K562 (cell line): ENCODE data around the gene NDUFB7. TPM values are rescaled to one million over a fixed set of nuclear protein-coding genes. Genes with fewer than 3 reads are reported as not detected.

Experiments
- ATF6 ChIP-seq: sonication (generic); formaldehyde crosslinking; IDR thresholded peaks from 2 replicates; pipeline ENCODE4 v1.4.0; 2020; ENCODE audit warnings: mild to moderate bottlenecking, missing genetic modification reagents
- BCOR ChIP-seq: fragments of 450-650 bp; IDR thresholded peaks from 2 replicates; pipeline ENCODE4 v1.6.1; 2016
- DPF2 ChIP-seq: fragments of 450-650 bp; IDR thresholded peaks from 2 replicates; pipeline ENCODE4 v1.6.1; 2016
- MAFG ChIP-seq: fragments of 450-650 bp; conservative IDR thresholded peaks from 2 replicates; pipeline ENCODE4 v1.6.1; 2016; ENCODE audit warnings: missing genetic modification characterization, missing compliant biosample characterization
- NR2F6 ChIP-seq: fragments of 450-650 bp; formaldehyde crosslinking; IDR thresholded peaks from 2 replicates; pipeline ENCODE4 v1.4.0; 2020; ENCODE audit warnings: mild to moderate bottlenecking
- RBM25 ChIP-seq: fragments of 200-400 bp; formaldehyde crosslinking; IDR thresholded peaks from 2 replicates; pipeline ENCODE4 v1.6.1; 2018; ENCODE audit warnings: low read length, low read depth, moderate library complexity; ENCODE audit not compliant: severe bottlenecking
- SUPT5H ChIP-seq: fragments of 450-650 bp; IDR thresholded peaks from 2 replicates; pipeline ENCODE4 v1.6.1; 2016
- TEAD4 ChIP-seq, 2 experiments: sonication (generic) in 1 of 2; formaldehyde crosslinking in 1 of 2; IDR thresholded peaks; 2 replicates each; pipeline versions ENCODE4 v1.6.1 to v1.8.0; 2012 to 2022; ENCODE audit warnings: borderline replicate concordance in 1 of 2, inconsistent platforms in 1 of 2, low read length in 1 of 2, mild to moderate bottlenecking in 1 of 2, missing genetic modification reagents in 1 of 2
- ZNF586 ChIP-seq: fragments of 450-650 bp; formaldehyde crosslinking; conservative IDR thresholded peaks from 2 replicates; pipeline ENCODE4 v1.4.0; 2020; ENCODE audit warnings: mild to moderate bottlenecking, moderate library complexity
- polyA plus RNA-seq, 8 experiments: library from polyadenylated mRNA; depleted of rRNA in 4 of 8; stranded (reverse) in 5 of 8; unstranded in 3 of 8; fragments of >200 nt; fragmentation: Nextera tagmentation in 2 of 8; fragmentation: Illumina TruSeq in 1 of 8; extraction: Ambion mirVana in 2 of 8; extraction: Trizol in 1 of 8; gene quantifications; 2 replicates each; pipeline versions ENCODE4 v1.2.1 to v1.2.3, GENCODE V29; 2011 to 2014; ENCODE audit warnings: inconsistent platforms in 1 of 8, missing spikeins in 1 of 8
- total RNA-seq, 7 experiments: library from RNA; depleted of rRNA in 6 of 7; stranded (reverse); fragments of >200 nt in 6 of 7; fragmentation: Illumina TruSeq in 2 of 7; extraction: Trizol in 2 of 7; gene quantifications; 2 replicates each; pipeline versions ENCODE4 v1.2.1 to v1.2.3, GENCODE V29; 2011 to 2021; ENCODE audit warnings: low replicate concordance in 1 of 7

Gene NDUFB7
- total and polyA plus RNA-seq, 9 of the 15 experiments (the other 6 are each of a cell fraction or from before 2014, with no cell fraction given) = 14.9 to 842 (median 137) TPM

- TF ChIP-seq TEAD4 (IDR thresholded peaks at IDR 0.05; ENCODE audit: low read length) (peak; percentile 31; the same call in 1 of the 2 replicates), TEAD4 (CRISPR knock-in tag; IDR thresholded peaks at IDR 0.05; ENCODE audit: borderline replicate concordance) (no peak), DPF2 (peak; percentile 38; the same call in 1 of the 2 replicates), RBM25 (peak; percentile 97), SUPT5H (no peak), NR2F6 (no peak), MAFG (no peak), ATF6 (CRISPR knock-in tag) (no peak), ZNF586 (CRISPR knock-in tag) (no peak), BCOR (peak; percentile 99)
- TF ChIP-seq, all 486 proteins: peak for 29
Measured at GRCh38 chr19:14580623-14581237, 8.9 kb upstream of the NDUFB7 start (continued).
